Mammary epithelial cell (primary cell): Measurements from ENCODE around the gene NEB.

Source experiments
- EZH2 ChIP-seq: IDR thresholded peaks from 2 replicates; pipeline ENCODE4 v1.6.1; 2012; ENCODE audit warnings: low read length, inconsistent platforms, borderline replicate concordance
- TF ChIP-seq, protein P1 (sequence below), 2 donors: IDR thresholded peaks in 1 of 2; conservative IDR thresholded peaks in 1 of 2; 2 replicates each; pipeline ENCODE4 v1.5.1; 2011 to 2012; ENCODE audit warnings: inconsistent platforms in 2 of 2, low read length in 2 of 2, mild to moderate bottlenecking in 2 of 2, control low read depth in 1 of 2, low read depth in 1 of 2; ENCODE audit not compliant: insufficient read depth in 1 of 2; ENCODE audit errors: extremely low read depth in 1 of 2

DNA sequence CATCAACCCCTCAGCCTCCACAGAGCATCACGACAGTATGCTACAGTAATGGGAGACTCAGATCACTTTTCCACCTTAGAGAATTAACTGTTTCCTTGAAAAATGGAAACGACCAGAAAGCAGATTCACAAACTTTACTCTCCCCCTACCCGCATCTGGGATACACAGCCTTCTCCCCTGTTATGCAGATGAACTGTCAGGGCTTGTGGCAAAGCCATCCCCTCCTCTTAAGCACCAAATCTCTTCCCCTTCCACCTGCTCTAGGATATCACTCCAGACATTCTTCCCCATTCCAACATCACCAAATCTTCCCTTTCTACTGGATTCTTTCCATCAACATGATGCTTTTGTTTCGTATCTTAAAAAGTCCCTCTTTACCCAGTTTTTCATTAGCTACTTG is 26.4 kb downstream of the NEB start:
- TF ChIP-seq, protein P1, sequence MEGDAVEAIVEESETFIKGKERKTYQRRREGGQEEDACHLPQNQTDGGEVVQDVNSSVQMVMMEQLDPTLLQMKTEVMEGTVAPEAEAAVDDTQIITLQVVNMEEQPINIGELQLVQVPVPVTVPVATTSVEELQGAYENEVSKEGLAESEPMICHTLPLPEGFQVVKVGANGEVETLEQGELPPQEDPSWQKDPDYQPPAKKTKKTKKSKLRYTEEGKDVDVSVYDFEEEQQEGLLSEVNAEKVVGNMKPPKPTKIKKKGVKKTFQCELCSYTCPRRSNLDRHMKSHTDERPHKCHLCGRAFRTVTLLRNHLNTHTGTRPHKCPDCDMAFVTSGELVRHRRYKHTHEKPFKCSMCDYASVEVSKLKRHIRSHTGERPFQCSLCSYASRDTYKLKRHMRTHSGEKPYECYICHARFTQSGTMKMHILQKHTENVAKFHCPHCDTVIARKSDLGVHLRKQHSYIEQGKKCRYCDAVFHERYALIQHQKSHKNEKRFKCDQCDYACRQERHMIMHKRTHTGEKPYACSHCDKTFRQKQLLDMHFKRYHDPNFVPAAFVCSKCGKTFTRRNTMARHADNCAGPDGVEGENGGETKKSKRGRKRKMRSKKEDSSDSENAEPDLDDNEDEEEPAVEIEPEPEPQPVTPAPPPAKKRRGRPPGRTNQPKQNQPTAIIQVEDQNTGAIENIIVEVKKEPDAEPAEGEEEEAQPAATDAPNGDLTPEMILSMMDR (conservative IDR thresholded peaks at IDR 0.05 in 1 of 2, IDR thresholded peaks at IDR 0.05 in 1 of 2; ENCODE audit: extremely low read depth in 1 of 2, insufficient read depth in 1 of 2, low read depth in 1 of 2, low read length in 2 of 2): no peak
- TF ChIP-seq EZH2: no peak
